Bronchial epithelial cell (primary cell): Measurements from ENCODE around the gene PTGES2. TPM values are rescaled to one million over a fixed set of nuclear protein-coding genes. Genes with fewer than 3 reads are reported as not detected.

Experiments used
- DNase-seq: peaks from one replicate; pipeline ENCODE4 v3.0.0-alpha.2; 2010; ENCODE audit warnings: low read depth
- FAIRE-seq: peaks from 2 replicates; lab custom pipeline; 2011; peaks lifted over from hg19 to GRCh38; lab: Jason Lieb, UNC
- H3K27me3 ChIP-seq: 2 replicates; pipeline ENCODE4 v1.5.1; 2011; ENCODE audit warnings: low read length; ENCODE audit not compliant: control insufficient read depth, insufficient read depth
- H3K36me3 ChIP-seq: 2 replicates; pipeline ENCODE4 v1.5.1; 2011; ENCODE audit warnings: low read length; ENCODE audit not compliant: control insufficient read depth, insufficient read depth
- H3K4me3 ChIP-seq: 2 replicates; pipeline ENCODE4 v1.5.1; 2011; ENCODE audit warnings: mild to moderate bottlenecking, low read depth, low read length, control low read depth
- total RNA-seq: library from RNA; depleted of rRNA; stranded (reverse); fragments of >200 nt; gene quantifications from 2 replicates; pipeline ENCODE4 v1.2.1, GENCODE V29; 2014
- TF ChIP-seq, protein P1 (sequence below): IDR thresholded peaks from 2 replicates; pipeline ENCODE4 v1.5.1; 2011; ENCODE audit warnings: mild to moderate bottlenecking, moderate library complexity, low read length, control low read depth, inconsistent platforms; ENCODE audit not compliant: insufficient read depth, severe bottlenecking

Gene PTGES2
- total RNA-seq: 130 and 137 TPM in 2 replicates

DNA sequence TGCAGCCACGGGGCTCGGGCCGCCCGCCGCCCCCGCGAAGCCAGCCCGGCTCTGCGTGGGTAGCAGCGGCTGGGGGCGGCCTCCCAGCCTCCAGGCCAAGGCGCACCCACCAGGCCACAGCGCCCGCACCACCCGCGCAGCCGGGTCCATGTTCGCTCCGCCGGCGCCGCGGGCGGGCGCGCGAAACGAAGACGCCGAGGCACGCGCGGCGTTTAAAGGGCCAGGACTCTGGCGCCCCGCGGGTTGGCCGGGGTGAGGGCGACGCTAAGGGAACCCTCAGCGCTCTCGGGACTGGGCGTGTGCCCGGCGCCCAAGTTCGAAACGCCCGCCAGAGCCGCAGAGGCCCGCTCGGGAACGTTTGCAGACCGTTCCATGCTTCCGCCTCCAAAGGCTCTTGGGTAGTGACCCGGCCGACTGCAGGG lies at the start of gene PTGES2:
TSS of gene PTGES2 (minus strand) at position 162 of the 422 bp plus-strand sequence. CDS start at position 150, 12 bp downstream.
- TF ChIP-seq, protein P1, sequence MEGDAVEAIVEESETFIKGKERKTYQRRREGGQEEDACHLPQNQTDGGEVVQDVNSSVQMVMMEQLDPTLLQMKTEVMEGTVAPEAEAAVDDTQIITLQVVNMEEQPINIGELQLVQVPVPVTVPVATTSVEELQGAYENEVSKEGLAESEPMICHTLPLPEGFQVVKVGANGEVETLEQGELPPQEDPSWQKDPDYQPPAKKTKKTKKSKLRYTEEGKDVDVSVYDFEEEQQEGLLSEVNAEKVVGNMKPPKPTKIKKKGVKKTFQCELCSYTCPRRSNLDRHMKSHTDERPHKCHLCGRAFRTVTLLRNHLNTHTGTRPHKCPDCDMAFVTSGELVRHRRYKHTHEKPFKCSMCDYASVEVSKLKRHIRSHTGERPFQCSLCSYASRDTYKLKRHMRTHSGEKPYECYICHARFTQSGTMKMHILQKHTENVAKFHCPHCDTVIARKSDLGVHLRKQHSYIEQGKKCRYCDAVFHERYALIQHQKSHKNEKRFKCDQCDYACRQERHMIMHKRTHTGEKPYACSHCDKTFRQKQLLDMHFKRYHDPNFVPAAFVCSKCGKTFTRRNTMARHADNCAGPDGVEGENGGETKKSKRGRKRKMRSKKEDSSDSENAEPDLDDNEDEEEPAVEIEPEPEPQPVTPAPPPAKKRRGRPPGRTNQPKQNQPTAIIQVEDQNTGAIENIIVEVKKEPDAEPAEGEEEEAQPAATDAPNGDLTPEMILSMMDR: no peak
- Histone ChIP-seq H3K4me3 (peak within 1 kb of the TSS; percentile 98), H3K36me3 (peaks cover 12% of the 10 kb centered on the region), H3K27me3 (peaks cover 5% of the 10 kb centered on the region)
- FAIRE-seq (no peak), DNase-seq (peak; percentile 50)

DNA sequence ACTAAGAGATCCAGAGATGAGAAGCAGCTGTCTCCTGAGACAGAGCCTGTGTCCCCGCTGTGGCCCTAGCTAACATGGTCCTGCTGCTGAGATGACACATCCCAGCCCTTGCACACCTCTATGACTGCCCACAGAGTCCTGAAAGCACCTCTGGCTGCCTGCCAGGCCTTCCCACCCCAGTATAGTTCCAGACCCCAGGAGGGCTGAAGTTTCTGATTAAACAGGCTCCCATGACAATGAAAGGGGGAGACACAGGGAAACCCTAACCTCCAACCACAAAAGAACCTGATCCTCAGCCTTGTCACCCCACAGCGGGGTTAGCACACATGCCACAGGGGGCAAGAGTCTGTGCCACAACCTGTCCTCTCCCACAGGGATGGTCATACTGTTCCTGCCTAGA lies 48.2 kb upstream of the PTGES2 start:
- no peak for FAIRE-seq

DNA sequence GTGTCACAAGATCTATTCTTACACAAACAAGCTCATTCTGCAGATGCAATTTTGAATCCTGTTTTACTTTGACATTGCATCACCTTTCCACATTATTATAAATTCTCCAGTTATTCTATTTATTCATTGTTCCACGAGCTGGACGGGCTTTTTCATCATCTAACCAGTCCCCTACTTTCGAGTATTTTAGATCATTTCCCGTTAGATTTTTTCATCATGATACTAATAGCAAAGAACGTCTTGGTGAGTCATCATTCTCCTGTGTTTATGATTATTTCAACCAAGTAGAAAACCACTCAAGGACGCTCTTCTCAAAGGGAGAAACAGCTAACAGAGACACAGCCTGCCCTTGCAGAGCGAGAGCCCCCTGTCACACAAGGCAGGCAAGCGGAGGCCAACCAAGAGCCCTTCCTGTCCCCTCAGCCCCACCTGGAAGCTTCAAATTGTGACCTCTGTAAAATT lies 47.6 kb upstream of the PTGES2 start:
- DNase-seq (no peak), FAIRE-seq (no peak)
- H3K27me3 ChIP-seq: no peaks in the 10 kb centered on the region
- TF ChIP-seq, protein P1: no peak
- H3K36me3 ChIP-seq: peaks cover 28% of the 10 kb centered on the region
- no peak overlapping the region for H3K4me3 ChIP-seq

More for the DNA sequence above, 48.2 kb upstream of the PTGES2 start:
- Histone ChIP-seq H3K4me3 (no peak overlapping the region), H3K36me3 (peaks cover 32% of the 10 kb centered on the region), H3K27me3 (no peaks in the 10 kb centered on the region)
- DNase-seq: no peak
- TF ChIP-seq, protein P1: no peak

DNA sequence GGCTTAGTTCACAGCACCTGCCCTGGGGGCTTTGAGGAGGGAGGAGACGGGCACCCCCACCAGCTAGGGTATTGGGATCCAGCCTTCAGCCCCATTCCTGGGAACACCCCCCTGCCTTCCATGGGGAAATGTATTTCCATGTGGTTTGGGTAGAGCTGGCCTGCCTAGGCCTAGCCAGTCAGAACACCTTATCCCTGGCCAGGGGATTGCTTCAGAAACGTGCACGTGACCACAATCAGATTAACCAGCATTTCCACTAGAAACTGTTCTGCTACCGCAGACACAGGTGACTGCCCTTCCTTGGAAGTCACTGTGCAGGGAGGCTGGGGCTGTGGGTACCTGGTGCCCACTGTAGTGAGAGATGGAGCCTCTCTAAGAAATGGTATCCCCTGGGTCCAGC lies 46.5 kb upstream of the PTGES2 start:
- no peak for FAIRE-seq
- no peaks in the 10 kb centered on the region for H3K27me3 ChIP-seq

DNA sequence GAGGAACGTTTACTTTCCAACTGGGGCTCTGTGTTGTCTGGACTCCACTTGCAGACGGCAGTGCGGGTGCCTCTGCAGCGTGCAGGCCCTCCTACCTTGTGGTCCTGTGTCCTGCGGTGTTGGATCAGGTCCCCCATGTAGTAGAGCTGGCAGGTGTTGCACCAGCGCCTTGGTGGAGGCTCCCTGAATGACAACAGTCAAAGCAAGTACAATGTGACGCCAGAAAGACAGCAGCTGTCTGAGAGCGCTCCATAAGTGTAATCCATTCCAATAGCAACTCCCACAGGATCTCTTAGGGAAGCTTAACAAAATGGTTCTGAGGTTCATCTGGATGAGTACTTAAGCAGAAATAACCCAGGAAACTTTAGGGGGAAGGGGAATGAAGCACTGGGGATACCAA lies 42.4 kb upstream of the PTGES2 start:
- TF ChIP-seq, protein P1: no peak
- Histone ChIP-seq H3K27me3 (no peaks in the 10 kb centered on the region), H3K36me3 (peaks cover 30% of the 10 kb centered on the region), H3K4me3 (no peak overlapping the region)
- DNase-seq: no peak
- no peak for FAIRE-seq

More for the DNA sequence above, 46.5 kb upstream of the PTGES2 start:
- DNase-seq: no peak
- Histone ChIP-seq H3K36me3 (peaks cover 32% of the 10 kb centered on the region), H3K4me3 (no peak overlapping the region)
- TF ChIP-seq, protein P1: no peak

DNA sequence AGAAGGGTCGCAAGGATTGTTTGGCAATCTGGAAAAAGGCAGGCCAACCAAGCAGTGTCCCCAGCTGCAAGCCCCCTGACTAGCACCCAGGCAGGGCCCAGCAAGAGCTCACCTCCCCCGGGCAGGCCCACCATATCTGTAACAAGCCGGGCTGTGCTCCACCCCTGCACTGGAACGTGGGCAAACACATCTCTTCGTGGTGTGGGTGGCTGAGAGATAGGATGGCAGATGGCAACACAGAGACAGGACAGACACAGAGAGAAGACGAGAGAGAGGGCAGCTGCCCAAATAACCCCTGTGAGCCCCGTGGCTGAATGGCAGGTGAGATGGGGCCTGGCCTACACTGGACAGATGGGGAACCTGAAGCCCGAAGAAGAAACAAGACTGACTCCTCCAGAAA lies 42.0 kb upstream of the PTGES2 start:
- TF ChIP-seq, protein P1: no peak
- Histone ChIP-seq H3K4me3 (no peak overlapping the region), H3K36me3 (peaks cover 30% of the 10 kb centered on the region), H3K27me3 (no peaks in the 10 kb centered on the region)
- DNase-seq (no peak), FAIRE-seq (no peak)
